SK-N-SH (cell line): ENCODE data around the gene ATL1. TPM values are rescaled to one million over a fixed set of nuclear protein-coding genes. Genes with fewer than 3 reads are reported as not detected.

Experiments
- CTCF ChIA-PET: fragments of 300-600, 350-600 bp; formaldehyde crosslinking; extraction: SDS; loops from one replicate; lab custom pipeline; 2021; lab: Yijun Ruan, JAX
- POLR2A ChIA-PET: fragments of 350-600 bp; sonication (Branson Sonifier 250); formaldehyde crosslinking; extraction: SDS; loops from one replicate; lab custom pipeline; 2020; ENCODE audit warnings: antibody characterized with exemption, inconsistent platforms; lab: Yijun Ruan, JAX
- DNase-seq: peaks from one replicate; pipeline ENCODE4 v3.0.0; 2012
- H2AFZ ChIP-seq: fragments of 200-600 bp; sonication (generic); 2 replicates; pipeline ENCODE4 v1.8.1; 2016; ENCODE audit warnings: antibody characterized with exemption, mild to moderate bottlenecking, low read depth
- H3F3A ChIP-seq: fragments of 200-600 bp; sonication (generic); replicated peaks from 2 replicates; pipeline ENCODE3; 2016; ENCODE audit warnings: antibody characterized with exemption, mild to moderate bottlenecking; ENCODE audit not compliant: insufficient read depth
- H3K27ac ChIP-seq, 2 experiments: fragments of 200-500 bp in 1 of 2; fragments of 200-600 bp in 1 of 2; sonication (Bioruptor generic) in 1 of 2; sonication (generic), shearing (Covaris generic) in 1 of 2; 2 replicates each; pipeline versions ENCODE4 v1.5.1 to v1.6.1; 2014 to 2016; ENCODE audit warnings: low read depth in 2 of 2, inconsistent platforms in 1 of 2, low read length in 1 of 2, mild to moderate bottlenecking in 1 of 2, mixed read lengths in 1 of 2
- H3K27me3 ChIP-seq: fragments of 200-600 bp; sonication (generic), shearing (Covaris generic); 2 replicates; pipeline ENCODE4 v1.6.1; 2016; ENCODE audit warnings: mixed run types; ENCODE audit not compliant: insufficient read depth
- H3K36me3 ChIP-seq, 2 experiments: fragments of 200-500 bp in 1 of 2; fragments of 200-600 bp in 1 of 2; sonication (Bioruptor generic) in 1 of 2; sonication (generic) in 1 of 2; replicated peaks in 1 of 2; 2 replicates each; pipeline versions ENCODE3 to v1.5.1; 2014 to 2016; ENCODE audit warnings: low read length in 1 of 2, mild to moderate bottlenecking in 1 of 2; ENCODE audit not compliant: insufficient read depth in 2 of 2, control insufficient read depth in 1 of 2
- H3K4me1 ChIP-seq, 2 experiments: fragments of 200-500 bp in 1 of 2; fragments of 200-600 bp in 1 of 2; sonication (Bioruptor generic) in 1 of 2; sonication (generic), shearing (Covaris generic) in 1 of 2; 2 replicates each; pipeline versions ENCODE4 v1.5.1 to v1.6.1; 2014 to 2016; ENCODE audit warnings: low read depth in 1 of 2, low read length in 1 of 2, mixed run types in 1 of 2; ENCODE audit not compliant: insufficient read depth in 2 of 2, control insufficient read depth in 1 of 2
- H3K4me2 ChIP-seq: fragments of 200-600 bp; sonication (generic), shearing (Covaris generic); 2 replicates; pipeline ENCODE4 v1.6.1; 2017; ENCODE audit warnings: mixed run types
- H3K4me3 ChIP-seq, 2 experiments: fragments of 200-500 bp in 1 of 2; fragments of 200-600 bp in 1 of 2; sonication (Bioruptor generic) in 1 of 2; sonication (generic), shearing (Covaris generic) in 1 of 2; 2 replicates each; pipeline versions ENCODE4 v1.5.1 to v1.8.1; 2014 to 2016; ENCODE audit warnings: low read depth in 2 of 2, inconsistent platforms in 1 of 2, low read length in 1 of 2, mild to moderate bottlenecking in 1 of 2, mixed read lengths in 1 of 2, moderate library complexity in 1 of 2
- H3K79me2 ChIP-seq: fragments of 200-600 bp; sonication (generic); 2 replicates; pipeline ENCODE4 v1.8.1; 2017; ENCODE audit warnings: mild to moderate bottlenecking; ENCODE audit not compliant: insufficient read depth
- H3K9ac ChIP-seq: fragments of 200-600 bp; sonication (generic); 2 replicates; pipeline ENCODE4 v1.6.1; 2017; ENCODE audit warnings: mixed run types
- H3K9me2 ChIP-seq: fragments of 200-600 bp; sonication (generic); 2 replicates; pipeline ENCODE4 v1.6.1; 2017; ENCODE audit warnings: mixed run types
- H3K9me3 ChIP-seq: fragments of 200-600 bp; sonication (generic); 2 replicates; pipeline ENCODE4 v1.6.1; 2017; ENCODE audit warnings: mixed run types, mild to moderate bottlenecking, moderate library complexity
- H4K20me1 ChIP-seq: fragments of 200-600 bp; sonication (generic); 2 replicates; pipeline ENCODE4 v1.6.1; 2017; ENCODE audit warnings: mild to moderate bottlenecking, mixed run types; ENCODE audit not compliant: insufficient read depth
- CHD2 ChIP-seq: fragments of 150-350 bp; IDR thresholded peaks from 2 replicates; pipeline ENCODE4 v1.6.1; 2018; ENCODE audit warnings: low read length; ENCODE audit not compliant: partially characterized antibody
- ELF1 ChIP-seq: IDR thresholded peaks from 2 replicates; pipeline ENCODE4 v1.4.0; 2012
- EP300 ChIP-seq, 2 experiments: IDR thresholded peaks; 2 replicates each; pipeline versions ENCODE4 v1.4.0 to v1.6.1; 2012; ENCODE audit warnings: borderline replicate concordance in 1 of 2, low read depth in 1 of 2, low read length in 1 of 2
- EZH2phosphoT487 ChIP-seq: fragments of 200-600 bp; sonication (generic); IDR thresholded peaks from 2 replicates; pipeline ENCODE4 v1.6.1; 2017; ENCODE audit warnings: low read depth, mixed run types, mild to moderate bottlenecking, antibody characterized with exemption, moderate library complexity, borderline replicate concordance
- FOXJ3 ChIP-seq: sonication (generic); formaldehyde crosslinking; IDR thresholded peaks from 2 replicates; pipeline ENCODE4 v1.5.1; 2020; ENCODE audit warnings: mild to moderate bottlenecking, missing genetic modification reagents
- FOXM1 ChIP-seq: IDR thresholded peaks from 2 replicates; pipeline ENCODE4 v1.4.0; 2012; ENCODE audit warnings: low read depth, mild to moderate bottlenecking
- GABPA ChIP-seq: IDR thresholded peaks from 2 replicates; pipeline ENCODE4 v1.4.0; 2012; ENCODE audit warnings: low read depth, mild to moderate bottlenecking
- IRF3 ChIP-seq: fragments of 150-350 bp; IDR thresholded peaks from 2 replicates; pipeline ENCODE4 v1.6.1; 2016; ENCODE audit warnings: mild to moderate bottlenecking, low read depth, low read length
- JUND ChIP-seq: IDR thresholded peaks from 2 replicates; pipeline ENCODE4 v1.4.0; 2012
- MAX ChIP-seq: IDR thresholded peaks from 2 replicates; pipeline ENCODE4 v1.4.0; 2012; ENCODE audit warnings: low read depth
- MEF2A ChIP-seq: IDR thresholded peaks from 2 replicates; pipeline ENCODE4 v1.4.0; 2012; ENCODE audit warnings: low read depth, borderline replicate concordance
- NFIC ChIP-seq: IDR thresholded peaks from 2 replicates; pipeline ENCODE4 v1.4.0; 2012; ENCODE audit warnings: borderline replicate concordance
- NRF1 ChIP-seq: IDR thresholded peaks from 2 replicates; pipeline ENCODE4 v1.6.1; 2012; ENCODE audit warnings: low read depth, mild to moderate bottlenecking, low read length
- PBX3 ChIP-seq: IDR thresholded peaks from 2 replicates; pipeline ENCODE4; 2012
- RAD21 ChIP-seq: IDR thresholded peaks from 2 replicates; pipeline ENCODE4 v1.6.1; 2012; ENCODE audit warnings: mild to moderate bottlenecking, low read length
- RXRA ChIP-seq: IDR thresholded peaks from 2 replicates; pipeline ENCODE4 v1.4.0; 2012; ENCODE audit warnings: low read depth, mild to moderate bottlenecking, borderline replicate concordance
- SIN3A ChIP-seq: IDR thresholded peaks from 2 replicates; pipeline ENCODE4 v1.6.1; 2012; ENCODE audit warnings: low read depth, mild to moderate bottlenecking, low read length, moderate library complexity, borderline replicate concordance
- TAF1 ChIP-seq: IDR thresholded peaks from 2 replicates; pipeline ENCODE4 v1.6.1; 2012; ENCODE audit warnings: low read depth, mild to moderate bottlenecking, low read length, moderate library complexity, borderline replicate concordance
- TEAD4 ChIP-seq: IDR thresholded peaks from 2 replicates; pipeline ENCODE4 v1.4.0; 2012; ENCODE audit warnings: mild to moderate bottlenecking, borderline replicate concordance; ENCODE audit not compliant: insufficient read depth
- USF2 ChIP-seq: fragments of 150-350 bp; IDR thresholded peaks from 2 replicates; pipeline ENCODE4 v1.6.1; 2017; ENCODE audit warnings: antibody characterized with exemption, low read length, low read depth, borderline replicate concordance
- YY1 ChIP-seq: IDR thresholded peaks from 2 replicates; pipeline ENCODE4 v1.4.0; 2012; ENCODE audit warnings: low read depth, mild to moderate bottlenecking
- ZBTB33 ChIP-seq: IDR thresholded peaks from 2 replicates; pipeline ENCODE4 v1.4.0; 2012; ENCODE audit warnings: low read depth, borderline replicate concordance
- WGBS: methylation state at CpG from one replicate; pipeline ENCODE4 v1.1.6; 2017; ENCODE audit warnings: low lambda C conversion rate; 5-methylcytosine and 5-hydroxymethylcytosine counted together
- polyA plus RNA-seq, 3 experiments: library from polyadenylated mRNA; depleted of rRNA; stranded (reverse); fragments of >200 nt; gene quantifications; 2 replicates each; pipeline ENCODE4 v1.2.3, GENCODE V29; 2012

Gene ATL1
- polyA plus RNA-seq, 1 of the 3 experiments (the other 2 are of a cell fraction), result 7.3 TPM

- H3K4me2 ChIP-seq, result no peak overlapping the region; the same call in 1 of the 2 replicates
- WGBS, result 85% methylated on average over 4 of the region's 4 CpGs
- H2AFZ ChIP-seq, result peak overlapping the region; percentile 32; the same call in 1 of the 2 replicates
- TF ChIP-seq CHD2 (no peak), EP300 (IDR thresholded peaks at IDR 0.05; ENCODE audit: borderline replicate concordance in 1 of 2, low read depth in 1 of 2, low read length in 1 of 2) (no peak), JUND (no peak), NRF1 (no peak), GABPA (no peak), RXRA (no peak), ELF1 (no peak), NFIC (no peak), RAD21 (no peak), USF2 (no peak), TAF1 (no peak), TEAD4 (no peak), FOXJ3 (no peak), EZH2phosphoT487 (no peak), SIN3A (no peak)
- H3K4me1 ChIP-seq, result peaks cover 11 to 16% of the 10 kb centered on the region in 2 experiments
- POLR2A ChIA-PET, result no interaction called here
- H3K36me3 ChIP-seq, result peaks cover 3 to 4% of the 10 kb centered on the region in 2 experiments
- H3K27ac ChIP-seq, result peak overlapping the region; percentile 89 to 95; a peak in 3 of 4 replicates
- H3K9me2 ChIP-seq, result no peaks in the 10 kb centered on the region
- peaks cover 31% of the 10 kb centered on the region for H3K79me2 ChIP-seq
- no peaks in the 10 kb centered on the region for H3K9me3 ChIP-seq
- no peak for DNase-seq
- CTCF ChIA-PET, result no interaction called here
- H3K4me3 ChIP-seq, result no peak overlapping the region
- peaks cover 6% of the 10 kb centered on the region for H3F3A ChIP-seq
- peaks cover 8% of the 10 kb centered on the region; the same call in 1 of the 2 replicates for H4K20me1 ChIP-seq
- H3K9ac ChIP-seq, result no peak overlapping the region
- no peaks in the 10 kb centered on the region for H3K27me3 ChIP-seq
These were observed 109.6 kb downstream of the ATL1 start for GRCh38 chr14:50669441-50669986.

- Histone ChIP-seq H2AFZ (0 out of 2 replicates have a peak overlapping the region, but pooled peaks have one; percentile 21), H3K4me1 (peaks cover 11 to 15% of the 10 kb centered on the region in 2 experiments), H3K9me2 (no peaks in the 10 kb centered on the region), H3K79me2 (peaks cover 24% of the 10 kb centered on the region), H3K4me3 (no peak overlapping the region), H3K27ac (peak overlapping the region in 1 of 2 experiments; percentile 0; a peak in 1 of 4 replicates), H3K9me3 (no peaks in the 10 kb centered on the region), H3K27me3 (no peaks in the 10 kb centered on the region), H3K36me3 (no peaks in the 10 kb centered on the region), H3K4me2 (no peak overlapping the region), H3F3A (peaks cover 6% of the 10 kb centered on the region), H4K20me1 (peaks cover 8% of the 10 kb centered on the region; the same call in 1 of the 2 replicates), H3K9ac (no peak overlapping the region)
- WGBS, result 89% methylated on average over 10 of the region's 10 CpGs
- no peak for DNase-seq
- CTCF ChIA-PET, result no interaction called here
- POLR2A ChIA-PET, result no interaction called here
- TF ChIP-seq ZBTB33 (no peak), MEF2A (no peak), MAX (no peak), JUND (no peak), FOXM1 (no peak), TEAD4 (no peak), YY1 (no peak), IRF3 (no peak), NRF1 (no peak), PBX3 (no peak), ELF1 (no peak), NFIC (no peak), TAF1 (no peak)
These were observed 110.4 kb downstream of the ATL1 start for GRCh38 chr14:50670196-50670865.
